Skeletal muscle tissue (tissue), 4 donors: ENCODE results near the gene VWA5B1. TPM values are rescaled to one million over a fixed set of nuclear protein-coding genes. Genes with fewer than 3 reads are reported as not detected.

Source experiments
- H3K27ac ChIP-seq: one replicate; pipeline ENCODE4 v1.7.0; 2013; ENCODE audit warnings: mild to moderate bottlenecking, low read depth, low read length, inconsistent platforms
- H3K27me3 ChIP-seq, 3 donors: one replicate each; pipeline ENCODE4 v1.7.0; 2013; ENCODE audit warnings: low read length in 3 of 3; ENCODE audit not compliant: control insufficient read depth in 3 of 3, insufficient read depth in 3 of 3
- H3K36me3 ChIP-seq, 3 donors: one replicate each; pipeline ENCODE4 v1.7.0; 2013; ENCODE audit warnings: low read length in 3 of 3; ENCODE audit not compliant: control insufficient read depth in 3 of 3, insufficient read depth in 3 of 3
- H3K4me1 ChIP-seq, 3 donors: one replicate each; pipeline ENCODE4 v1.7.0; 2013; ENCODE audit warnings: low read length in 3 of 3, mild to moderate bottlenecking in 3 of 3; ENCODE audit not compliant: control insufficient read depth in 3 of 3, insufficient read depth in 3 of 3
- H3K4me3 ChIP-seq, 3 donors: one replicate each; pipeline ENCODE4 v1.7.0; 2013; ENCODE audit warnings: low read length in 3 of 3
- H3K9ac ChIP-seq, 3 donors: one replicate each; pipeline ENCODE4 v1.7.0; 2013; ENCODE audit warnings: low read length in 3 of 3, mild to moderate bottlenecking in 3 of 3, moderate library complexity in 2 of 3, low read depth in 1 of 3
- H3K9me3 ChIP-seq, 3 donors: one replicate each; pipeline ENCODE4 v1.7.0; 2013; ENCODE audit warnings: low read length in 3 of 3; ENCODE audit not compliant: control insufficient read depth in 3 of 3
- total RNA-seq: library from RNA; depleted of rRNA; stranded (reverse); fragments of >200 nt; gene quantifications from one replicate; pipeline ENCODE4 v1.2.3, GENCODE V29; 2014
- donor health status: Osteomylitis.

Gene VWA5B1
- total RNA-seq, 1 donor from 2014 or later = 0.52 TPM

DNA sequence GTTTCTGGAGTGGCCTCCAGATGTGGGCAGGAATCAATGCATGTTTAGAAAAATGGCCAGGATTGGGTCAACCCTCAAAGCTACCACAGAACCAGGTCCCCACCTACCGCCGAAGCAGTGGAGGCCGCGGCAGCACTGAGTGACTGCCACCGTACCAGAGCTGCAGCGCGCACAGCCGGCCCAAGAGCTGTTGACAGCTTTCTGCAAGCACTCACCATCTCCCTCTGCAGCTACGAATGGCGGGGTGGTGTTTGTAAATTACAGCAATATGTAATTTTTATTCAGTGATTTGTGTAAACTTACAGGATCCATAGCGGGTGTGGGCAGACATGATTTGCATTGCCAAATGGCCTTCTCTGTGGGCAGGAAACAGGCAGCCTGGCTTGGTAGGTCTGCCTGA is 98.9 kb downstream of the VWA5B1 start:
- no peaks in the 10 kb centered on the region for H3K4me1 ChIP-seq
- H3K4me3 ChIP-seq = no peak overlapping the region
- H3K27me3 ChIP-seq = peaks cover 38 to 55% (median 54%) of the 10 kb centered on the region in 3 donors
- no peak overlapping the region for H3K9ac ChIP-seq
- H3K36me3 ChIP-seq = no peaks in the 10 kb centered on the region
- no peaks in the 10 kb centered on the region for H3K9me3 ChIP-seq
- H3K27ac ChIP-seq = no peak overlapping the region

DNA sequence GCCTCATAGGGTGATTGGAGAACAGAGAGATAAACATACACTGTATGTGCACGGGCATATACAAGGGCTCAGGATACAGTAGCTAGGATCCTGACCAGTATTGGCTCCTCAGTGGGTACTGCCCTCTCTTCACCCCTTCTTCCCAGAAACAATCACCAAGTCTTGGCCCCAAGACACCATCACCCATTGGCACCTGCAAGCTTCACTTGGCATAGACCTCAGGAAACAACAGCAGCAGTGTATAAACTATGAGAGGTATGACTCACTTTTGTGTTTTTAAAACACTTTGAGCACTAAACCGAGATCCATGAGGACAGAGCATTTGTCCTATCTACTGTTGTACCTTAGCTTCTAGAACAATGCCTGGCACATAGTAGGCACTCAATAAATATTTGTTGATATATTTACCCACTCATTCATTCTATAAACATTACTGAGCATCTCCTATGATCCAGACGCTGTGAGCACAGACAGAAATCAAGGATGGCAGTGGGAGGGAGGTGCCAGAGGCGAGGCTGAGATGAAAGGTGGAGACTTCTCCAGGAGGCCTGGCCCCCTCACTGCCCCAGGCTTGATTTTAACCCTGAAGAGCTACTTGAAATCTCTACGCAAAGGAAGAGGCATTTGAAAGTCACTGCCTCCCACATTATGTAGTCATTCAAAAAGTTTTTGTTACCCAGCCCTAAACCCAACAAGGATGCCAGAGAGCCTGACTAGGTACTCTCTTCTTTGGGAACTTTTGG is 100.1 kb downstream of the VWA5B1 start:
- Histone ChIP-seq H3K4me1 (no peaks in the 10 kb centered on the region), H3K36me3 (no peaks in the 10 kb centered on the region), H3K4me3 (no peak overlapping the region), H3K27ac (no peak overlapping the region), H3K9ac (no peak overlapping the region), H3K9me3 (peaks cover 0 to 3% (median 2%) of the 10 kb centered on the region in 3 donors), H3K27me3 (peaks cover 28 to 43% (median 42%) of the 10 kb centered on the region in 3 donors)

DNA sequence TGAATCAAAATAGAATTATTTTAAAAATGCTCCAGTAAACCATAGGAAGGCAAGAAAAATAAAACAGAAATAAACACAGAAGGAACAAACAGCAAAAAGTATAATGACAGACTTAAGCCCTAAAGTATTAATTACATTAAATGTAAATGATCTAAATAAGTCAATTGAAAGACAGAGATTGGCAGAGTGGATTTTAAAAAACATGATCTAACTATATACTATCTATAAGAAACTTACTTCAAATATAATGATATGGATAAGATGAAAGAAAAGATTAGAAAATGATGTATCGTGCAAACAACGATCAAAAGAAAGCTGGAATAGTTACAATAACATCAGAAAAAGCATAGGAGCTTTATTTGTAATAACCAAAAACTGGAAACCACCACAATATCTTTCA is 104.6 kb downstream of the VWA5B1 start:
- Histone ChIP-seq H3K9ac (no peak overlapping the region), H3K27me3 (peaks cover 3 to 26% (median 14%) of the 10 kb centered on the region in 3 donors), H3K4me1 (no peaks in the 10 kb centered on the region), H3K4me3 (no peak overlapping the region), H3K9me3 (peaks cover 0 to 3% (median 2%) of the 10 kb centered on the region in 3 donors), H3K27ac (no peak overlapping the region), H3K36me3 (no peaks in the 10 kb centered on the region)

DNA sequence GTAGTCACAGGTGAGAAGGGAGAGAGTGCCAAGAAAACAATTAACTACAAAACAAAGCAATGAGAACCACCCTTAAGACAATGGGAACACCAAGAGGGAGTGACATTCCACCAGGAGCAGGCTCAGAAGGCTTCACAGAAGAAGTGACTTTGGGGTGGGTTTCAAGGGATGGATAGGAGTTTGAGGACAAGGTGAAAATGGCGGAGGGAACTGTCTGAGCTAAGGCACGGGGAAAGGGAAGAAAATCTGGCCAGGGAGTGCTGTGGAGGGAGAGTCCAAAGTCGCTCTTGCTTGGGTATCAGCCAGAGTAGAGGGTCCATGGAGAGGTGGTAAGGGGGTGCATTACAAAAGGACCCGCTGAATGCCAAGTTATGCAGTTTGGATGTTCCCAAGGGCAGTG is 108.1 kb downstream of the VWA5B1 start:
- Histone ChIP-seq H3K27ac (no peak overlapping the region), H3K4me3 (no peak overlapping the region), H3K4me1 (no peaks in the 10 kb centered on the region), H3K36me3 (no peaks in the 10 kb centered on the region), H3K9me3 (peaks cover 0 to 3% (median 2%) of the 10 kb centered on the region in 3 donors), H3K9ac (no peak overlapping the region), H3K27me3 (peaks cover 21 to 38% (median 34%) of the 10 kb centered on the region in 3 donors)

DNA sequence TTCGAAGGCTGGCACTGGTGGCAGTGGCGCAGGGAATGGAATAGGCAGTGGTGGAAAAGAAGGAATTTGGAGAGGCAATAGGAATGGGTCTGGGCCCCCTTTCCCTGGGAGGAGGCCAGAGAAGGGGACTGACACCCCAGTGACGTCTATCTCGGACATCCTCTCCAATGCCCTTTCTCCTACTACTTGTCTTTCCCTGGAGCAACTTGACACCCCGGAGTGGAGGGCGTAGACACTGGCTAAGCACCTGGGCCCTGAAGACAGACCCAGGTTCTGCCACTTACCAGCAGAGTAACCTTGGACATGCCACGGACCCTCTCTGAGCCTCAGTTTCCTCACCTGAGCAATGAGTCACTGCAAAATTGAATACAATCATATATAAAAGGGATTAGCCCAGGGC is 108.5 kb downstream of the VWA5B1 start:
- Histone ChIP-seq H3K9ac (no peak overlapping the region), H3K36me3 (no peaks in the 10 kb centered on the region), H3K4me1 (no peaks in the 10 kb centered on the region), H3K27me3 (peaks cover 22 to 42% (median 38%) of the 10 kb centered on the region in 3 donors), H3K27ac (no peak overlapping the region), H3K4me3 (no peak overlapping the region), H3K9me3 (peaks cover 0 to 3% (median 2%) of the 10 kb centered on the region in 3 donors)

DNA sequence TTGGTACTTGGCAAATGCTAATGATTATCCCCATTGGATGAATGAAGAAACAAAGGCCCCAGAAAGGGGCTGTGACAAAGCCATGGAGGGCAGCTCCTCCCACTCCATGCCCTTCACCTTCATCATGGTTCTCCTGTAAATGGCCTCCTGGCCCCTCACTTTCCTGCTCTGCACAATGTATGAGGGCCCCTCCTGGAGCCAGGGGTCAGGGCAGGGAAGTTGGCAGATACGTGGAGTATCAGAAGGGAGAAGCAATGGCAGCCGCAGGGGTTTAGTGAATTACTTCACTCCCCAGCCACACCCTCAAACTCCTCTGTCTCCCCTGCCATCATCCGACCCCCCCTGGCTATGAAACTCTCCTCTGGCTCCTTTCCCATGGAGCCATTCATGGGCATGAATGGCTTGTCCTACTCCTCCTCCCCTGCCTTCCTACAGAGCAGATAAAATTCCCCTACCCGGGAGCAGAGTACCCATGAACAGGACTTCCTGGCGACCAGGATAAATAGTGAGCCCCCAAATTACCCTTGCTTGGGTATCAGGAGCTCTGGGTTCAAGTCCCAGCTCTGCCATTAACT is 109.0 kb downstream of the VWA5B1 start:
- no peak overlapping the region for H3K9ac ChIP-seq
- H3K27ac ChIP-seq = no peak overlapping the region
- peaks cover 0 to 3% (median 2%) of the 10 kb centered on the region in 3 donors for H3K9me3 ChIP-seq
- H3K36me3 ChIP-seq = no peaks in the 10 kb centered on the region
- no peaks in the 10 kb centered on the region for H3K4me1 ChIP-seq
- no peak overlapping the region for H3K4me3 ChIP-seq
- H3K27me3 ChIP-seq = peaks cover 24 to 43% (median 42%) of the 10 kb centered on the region in 3 donors

DNA sequence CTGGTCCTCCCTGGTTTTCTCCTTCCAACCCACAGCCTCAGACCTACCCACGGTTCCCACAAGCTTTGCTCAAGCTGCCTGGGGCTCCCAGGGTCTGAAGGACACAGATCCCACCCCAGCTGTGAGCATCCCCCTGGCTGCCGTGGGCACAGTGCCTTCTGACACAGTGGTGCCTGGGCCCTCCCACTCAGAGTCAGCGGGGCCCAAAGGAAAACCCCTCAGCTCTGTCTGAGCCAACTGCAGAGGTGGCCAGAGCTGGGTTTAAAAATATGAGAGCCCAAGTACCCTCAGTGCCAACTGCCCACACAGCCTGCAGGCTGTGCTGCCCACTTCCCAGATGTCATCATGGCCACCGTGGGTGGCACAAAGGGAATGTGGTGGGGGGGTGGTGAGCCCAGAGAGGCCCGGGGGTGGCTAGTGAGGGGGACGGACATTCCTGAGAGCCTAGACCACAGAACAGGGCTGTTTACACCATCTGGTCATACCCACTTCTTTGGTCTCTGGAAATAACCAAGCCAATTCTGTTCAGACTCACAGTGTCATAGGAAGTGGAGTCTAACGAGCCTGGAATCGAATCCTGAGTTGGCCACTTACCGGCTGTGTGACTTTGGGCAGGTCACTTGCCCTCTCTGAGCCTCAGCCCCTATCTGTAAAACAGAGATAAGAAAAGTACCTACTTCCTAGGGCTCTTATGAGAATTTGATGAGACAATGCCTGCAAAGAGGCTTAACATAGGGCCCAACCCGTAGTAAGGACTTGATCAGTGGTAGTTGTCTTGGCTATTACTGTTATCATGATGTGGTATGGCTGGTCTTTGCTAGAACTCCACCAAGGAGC is 109.9 kb downstream of the VWA5B1 start:
- H3K36me3 ChIP-seq = no peaks in the 10 kb centered on the region
- H3K4me3 ChIP-seq = no peak overlapping the region
- no peak overlapping the region for H3K9ac ChIP-seq
- H3K9me3 ChIP-seq = peaks cover 0 to 2% (median under 1%) of the 10 kb centered on the region in 3 donors
- H3K4me1 ChIP-seq = no peaks in the 10 kb centered on the region
- H3K27me3 ChIP-seq = peaks cover 24 to 44% (median 42%) of the 10 kb centered on the region in 3 donors
- H3K27ac ChIP-seq = no peak overlapping the region

DNA sequence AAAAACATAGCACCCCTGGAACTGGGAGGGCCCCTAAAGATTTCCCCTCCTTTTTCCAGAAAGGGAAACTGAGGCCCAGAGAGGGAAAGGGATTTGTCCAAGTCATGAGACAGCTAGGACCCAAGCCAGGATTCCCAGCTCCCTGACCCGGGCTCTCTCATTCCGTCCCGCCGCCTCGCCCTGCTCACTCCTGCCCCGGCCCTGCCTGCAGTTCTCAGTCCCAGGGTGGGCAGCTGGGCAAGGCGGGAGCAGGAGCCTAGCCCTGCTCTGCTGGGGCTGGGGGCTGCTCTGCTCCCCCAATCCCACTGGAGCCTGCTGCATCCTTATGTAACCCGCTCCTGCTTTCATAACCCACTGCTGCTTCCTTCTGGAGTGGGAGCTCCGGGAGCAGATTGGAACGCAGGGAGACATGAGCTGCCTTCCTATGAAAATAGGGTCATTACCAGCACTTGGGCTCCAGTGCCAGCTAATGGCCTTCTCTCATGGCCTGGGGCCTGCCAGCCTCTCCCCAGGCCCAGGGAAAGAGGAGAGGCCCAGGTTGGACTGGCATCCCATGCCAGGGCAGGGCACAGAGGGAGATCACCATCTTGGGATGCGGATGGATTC is 110.8 kb downstream of the VWA5B1 start:
- peaks cover 0 to 6% (median 0%) of the 10 kb centered on the region in 3 donors for H3K4me1 ChIP-seq
- H3K9me3 ChIP-seq = no peaks in the 10 kb centered on the region
- H3K9ac ChIP-seq = no peak overlapping the region
- no peak overlapping the region for H3K4me3 ChIP-seq
- H3K27ac ChIP-seq = no peak overlapping the region
- H3K36me3 ChIP-seq = no peaks in the 10 kb centered on the region
- peaks cover 24 to 44% (median 42%) of the 10 kb centered on the region in 3 donors for H3K27me3 ChIP-seq

DNA sequence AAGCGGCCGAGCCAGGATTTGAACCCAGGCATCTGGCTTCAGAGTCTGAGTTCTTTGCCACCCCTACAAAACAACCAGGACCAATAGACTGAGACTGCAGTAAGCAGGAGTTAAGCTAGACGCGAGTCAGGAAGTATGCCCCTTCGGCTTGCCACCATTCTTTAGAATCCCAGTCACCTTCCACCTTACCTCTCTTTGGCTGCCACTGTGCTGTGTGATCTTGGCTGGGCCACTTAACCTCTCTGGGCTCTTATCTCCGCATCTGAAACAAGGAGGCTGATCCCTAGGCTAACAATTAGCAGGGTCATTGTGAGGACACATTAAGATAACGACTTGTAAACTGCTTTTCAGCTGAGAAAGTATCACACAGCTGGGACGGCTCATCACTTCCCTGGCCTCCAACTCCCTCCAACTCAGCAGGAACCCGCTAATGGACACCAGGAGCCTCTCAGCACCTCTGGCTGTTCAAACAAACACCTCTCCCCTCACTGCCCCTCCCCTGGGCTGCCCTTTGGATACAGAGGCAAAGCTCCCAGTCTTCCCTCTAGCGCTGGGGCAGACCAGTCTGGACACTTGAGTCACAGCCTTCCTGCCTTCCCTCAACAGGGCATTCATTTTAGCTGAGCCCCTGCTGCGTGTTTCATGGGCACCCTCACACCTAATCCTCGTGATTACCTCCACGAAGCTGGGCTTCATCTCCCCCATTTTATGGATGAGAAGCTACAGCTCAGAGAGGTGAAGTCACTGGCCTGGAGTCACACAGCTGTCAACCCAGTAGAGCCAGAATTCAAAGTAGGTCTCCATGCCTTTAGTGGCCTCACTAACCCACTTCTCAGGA is 112.1 kb downstream of the VWA5B1 start:
- Histone ChIP-seq H3K27ac (no peak overlapping the region), H3K4me3 (no peak overlapping the region), H3K4me1 (peaks cover 0 to 6% (median 0%) of the 10 kb centered on the region in 3 donors), H3K27me3 (peaks cover 24 to 42% (median 40%) of the 10 kb centered on the region in 3 donors), H3K9me3 (no peaks in the 10 kb centered on the region), H3K36me3 (no peaks in the 10 kb centered on the region), H3K9ac (no peak overlapping the region)
